LNCAP (cell line): ENCODE data around the gene MAN2B1.

Experiments used
- CTCF ChIP-seq: fragments of 450-650 bp; IDR thresholded peaks from 2 replicates; pipeline ENCODE4 v1.5.1; 2017; ENCODE audit warnings: mild to moderate bottlenecking

The MAN2B1 gene

DNA sequence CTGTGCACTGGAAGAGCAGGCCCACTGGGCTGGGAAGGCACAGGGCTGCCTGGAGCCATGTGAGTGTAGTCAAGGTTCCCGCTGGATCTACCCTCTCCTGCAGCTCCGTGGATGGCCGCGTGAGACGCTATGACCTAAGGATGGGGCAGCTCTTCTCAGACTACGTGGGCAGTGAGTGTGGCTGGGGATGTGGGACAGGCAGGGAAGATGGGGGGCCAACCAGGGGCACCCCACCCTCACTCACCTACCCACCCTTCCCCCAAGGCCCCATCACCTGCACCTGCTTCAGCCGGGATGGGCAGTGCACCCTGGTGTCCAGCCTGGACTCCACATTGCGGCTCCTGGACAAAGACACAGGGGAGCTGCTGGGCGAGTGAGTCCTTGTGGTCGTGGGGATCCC is 6.2 kb upstream of the MAN2B1 start:
- no peak for TF ChIP-seq CTCF

DNA sequence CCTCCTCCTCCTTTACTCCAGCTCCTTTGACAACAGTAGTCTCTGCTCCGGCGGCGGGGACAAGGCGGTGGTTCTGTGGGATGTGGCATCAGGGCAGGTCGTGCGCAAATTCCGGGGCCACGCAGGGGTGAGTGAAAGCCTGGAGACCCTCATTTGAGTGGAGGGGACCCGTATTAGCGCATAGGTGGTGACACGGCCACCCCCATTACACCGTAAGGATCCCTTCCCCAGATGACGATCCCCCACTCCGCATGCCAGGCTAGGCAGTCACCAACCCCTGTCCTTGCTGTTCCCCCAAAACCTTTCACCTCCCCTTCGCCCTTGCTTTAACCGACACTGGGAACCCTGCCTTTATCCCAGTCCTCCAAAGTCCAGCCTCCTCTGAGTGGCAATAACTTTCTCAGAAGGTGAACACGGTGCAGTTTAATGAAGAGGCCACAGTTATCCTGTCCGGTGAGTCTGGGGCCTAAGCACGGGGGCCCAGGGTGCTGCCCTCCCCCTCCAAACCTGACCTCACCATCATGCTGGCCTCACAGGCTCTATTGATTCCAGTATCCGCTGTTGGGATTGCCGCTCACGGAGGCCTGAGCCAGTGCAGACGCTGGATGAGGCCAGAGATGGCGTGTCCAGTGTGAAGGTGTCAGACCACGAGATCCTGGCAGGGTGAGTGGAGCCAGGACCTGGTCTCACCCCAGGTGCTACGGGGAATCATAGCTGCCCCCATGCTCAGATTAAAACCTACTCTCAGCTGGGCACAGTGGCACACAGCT is 3.8 kb upstream of the MAN2B1 start:
- TF ChIP-seq CTCF, result no peak

DNA sequence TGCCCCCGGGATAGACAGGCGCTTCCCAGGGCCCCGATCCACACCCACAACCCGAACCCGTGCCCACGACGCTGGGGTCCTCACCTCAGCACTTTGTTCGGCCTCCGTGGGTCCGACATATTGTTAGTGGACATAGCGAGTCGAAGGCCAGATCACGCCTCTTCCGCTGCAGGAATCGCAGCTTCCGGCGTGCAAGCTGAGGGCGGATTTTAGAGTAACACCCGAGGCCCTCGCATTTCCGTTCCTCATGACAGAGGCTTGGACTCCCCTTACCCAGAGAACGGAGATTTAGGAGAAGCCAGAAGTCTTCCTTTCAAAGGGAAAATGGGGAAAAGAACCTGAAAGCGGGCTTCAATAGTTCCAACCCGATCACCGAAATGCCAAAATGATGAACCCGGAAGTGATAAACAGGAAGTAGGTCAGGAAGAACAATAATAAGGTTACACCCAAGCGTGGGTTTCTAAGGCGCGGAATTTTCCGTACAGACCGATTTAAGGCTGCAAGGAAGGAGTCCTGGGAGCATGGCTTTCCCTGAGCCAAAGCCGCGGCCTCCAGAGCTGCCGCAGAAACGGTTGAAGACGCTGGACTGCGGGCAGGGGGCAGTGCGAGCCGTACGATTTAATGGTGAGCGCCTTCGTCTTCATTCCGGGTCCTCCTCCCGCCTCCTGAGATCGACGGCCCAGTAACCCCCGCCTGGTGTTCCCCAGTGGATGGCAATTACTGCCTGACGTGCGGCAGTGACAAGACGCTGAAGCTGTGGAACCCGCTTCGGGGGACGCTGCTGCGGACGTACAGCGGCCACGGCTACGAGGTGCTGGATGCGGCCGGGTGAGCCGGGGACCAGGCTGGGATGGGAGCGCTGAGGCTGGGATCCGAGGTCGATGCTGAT is 3.0 kb upstream of the MAN2B1 start:
- no peak for TF ChIP-seq CTCF

- no peak for TF ChIP-seq CTCF
These were observed 2.4 kb upstream of the MAN2B1 start for GRCh38 chr19:12668932-12669269.

DNA sequence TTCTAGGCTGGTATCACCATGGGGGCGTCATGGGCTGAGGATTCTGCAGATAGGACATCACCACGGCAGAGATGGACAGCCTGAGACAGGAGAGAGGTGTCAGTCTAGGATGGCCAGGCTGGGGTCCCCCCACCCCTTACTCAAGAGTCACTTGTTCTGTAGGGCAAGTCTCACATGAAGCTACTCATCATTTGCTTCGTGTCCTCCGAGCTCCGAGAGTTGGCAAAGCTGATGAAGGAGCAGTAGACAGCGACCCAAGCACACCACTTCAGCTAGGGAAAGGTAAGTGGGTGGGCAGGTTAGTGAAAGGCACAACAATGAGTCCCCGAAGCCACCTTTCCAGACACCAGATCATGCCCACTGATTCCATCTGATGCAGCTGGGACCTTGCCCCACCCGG is 1.8 kb upstream of the MAN2B1 start:
- no peak for TF ChIP-seq CTCF

DNA sequence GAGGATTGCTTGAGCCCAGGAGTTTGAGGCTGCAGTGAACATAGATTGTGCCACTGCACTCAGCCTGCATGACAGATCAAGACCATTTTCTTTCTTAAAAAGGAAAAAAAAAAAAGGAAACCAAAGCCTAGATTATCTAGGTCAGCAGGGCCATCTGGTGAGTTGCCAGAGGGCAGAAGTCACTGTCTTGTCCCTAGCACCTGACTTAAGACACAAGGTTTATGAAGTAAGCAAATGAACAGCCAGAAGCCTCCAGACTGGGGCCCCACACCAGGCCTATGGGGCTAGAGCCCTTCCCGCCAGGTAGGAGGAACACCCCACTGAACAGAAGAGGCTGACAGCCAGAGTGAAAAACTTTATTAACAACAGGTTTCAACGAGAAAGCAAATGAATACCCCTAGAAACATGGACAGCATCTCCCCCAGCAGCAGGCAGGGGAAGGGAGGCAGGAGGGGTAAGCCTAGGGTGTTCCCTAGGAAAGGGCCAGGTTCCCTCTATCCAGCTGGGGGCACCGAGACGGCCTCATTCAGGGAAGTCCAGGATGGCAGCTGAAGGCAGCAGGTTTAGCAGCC is 1.3 kb upstream of the MAN2B1 start:
- TF ChIP-seq CTCF, result no peak

DNA sequence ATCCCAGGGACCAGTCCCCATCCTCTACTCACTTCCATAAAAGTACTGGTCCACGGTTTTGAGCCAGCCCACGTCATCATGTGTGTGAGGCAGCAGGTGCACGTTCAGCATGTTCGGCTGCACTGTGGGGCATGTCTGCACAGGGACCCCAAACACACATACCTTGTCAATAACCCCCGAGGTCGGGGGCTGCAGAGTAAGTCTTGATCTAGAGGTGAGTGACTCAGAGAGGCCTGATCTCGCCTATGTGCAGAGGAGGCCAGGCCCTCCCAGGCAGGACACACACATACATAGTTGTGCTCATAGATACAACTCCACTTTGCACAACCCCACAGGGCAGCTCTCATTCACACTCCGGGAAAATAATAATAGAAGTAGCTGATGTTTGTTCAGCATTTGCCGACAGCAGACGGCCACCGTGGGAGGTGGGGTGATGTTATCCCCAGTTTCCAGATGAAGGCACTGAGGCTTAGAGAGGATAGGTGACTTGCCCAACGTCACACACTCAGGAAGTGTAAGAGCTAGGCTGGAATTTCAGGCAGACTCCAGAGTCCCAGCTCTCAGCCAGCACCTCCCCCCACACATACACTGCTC is 774 bp downstream of the MAN2B1 start:
- TF ChIP-seq CTCF, result no peak
